ENCODE data around the gene SELENOH.

The SELENOH gene

DNA sequence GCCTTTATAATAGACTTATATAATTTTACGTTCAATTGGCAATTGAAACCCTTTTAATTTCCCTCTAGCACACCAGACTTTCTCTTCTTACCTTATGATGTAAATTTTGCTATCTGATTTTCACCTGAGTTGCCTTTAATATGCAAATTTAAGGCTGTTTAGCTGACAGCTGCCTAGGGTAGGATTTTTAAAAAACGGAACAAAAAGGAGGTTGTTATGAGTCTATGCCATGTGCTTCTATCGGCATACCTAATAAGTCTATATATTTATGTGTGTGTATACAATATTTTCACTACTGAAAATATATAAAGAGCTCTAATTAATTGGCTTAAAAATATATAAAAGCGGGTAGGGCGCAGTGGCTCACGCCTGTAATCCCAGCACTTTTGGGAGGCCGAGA lies 11.8 kb upstream of the SELENOH start:
- no peak for TF ChIP-seq CTCF (IDR thresholded peaks at IDR 0.05; ENCODE audit: low read depth, low read length)
- no peak for DNase-seq (ENCODE audit: extremely low read depth, low read depth)

GRCh38 chr11:57732661-57733060 lies 8.6 kb upstream of the SELENOH start:
- TF ChIP-seq CTCF (IDR thresholded peaks at IDR 0.05; ENCODE audit: low read depth, low read length), result no peak

GRCh38 chr11:57735619-57736298 lies 5.5 kb upstream of the SELENOH start:
- no peak for TF ChIP-seq CTCF (IDR thresholded peaks at IDR 0.05; ENCODE audit: low read depth, low read length)
- no peak for DNase-seq (ENCODE audit: extremely low read depth, low read depth)

More at GRCh38 chr11:57732661-57733060, 8.6 kb upstream of the SELENOH start:
- no peak for DNase-seq (ENCODE audit: extremely low read depth, low read depth)

- DNase-seq (ENCODE audit: extremely low read depth, low read depth), result no peak
Observed at GRCh38 chr11:57742087-57742452, 779 bp downstream of the SELENOH start.

GRCh38 chr11:57744357-57744756 lies 3.1 kb downstream of the SELENOH start:
- TF ChIP-seq CTCF (IDR thresholded peaks at IDR 0.05; ENCODE audit: low read depth, low read length), result no peak

More at GRCh38 chr11:57742087-57742452, 779 bp downstream of the SELENOH start:
- TF ChIP-seq CTCF (IDR thresholded peaks at IDR 0.05; ENCODE audit: low read depth, low read length), result no peak

GRCh38 chr11:57745206-57745605 lies 3.9 kb downstream of the SELENOH start:
- no peak for TF ChIP-seq CTCF (IDR thresholded peaks at IDR 0.05; ENCODE audit: low read depth, low read length)

More at GRCh38 chr11:57744357-57744756, 3.1 kb downstream of the SELENOH start:
- DNase-seq (ENCODE audit: extremely low read depth, low read depth), result no peak

DNA sequence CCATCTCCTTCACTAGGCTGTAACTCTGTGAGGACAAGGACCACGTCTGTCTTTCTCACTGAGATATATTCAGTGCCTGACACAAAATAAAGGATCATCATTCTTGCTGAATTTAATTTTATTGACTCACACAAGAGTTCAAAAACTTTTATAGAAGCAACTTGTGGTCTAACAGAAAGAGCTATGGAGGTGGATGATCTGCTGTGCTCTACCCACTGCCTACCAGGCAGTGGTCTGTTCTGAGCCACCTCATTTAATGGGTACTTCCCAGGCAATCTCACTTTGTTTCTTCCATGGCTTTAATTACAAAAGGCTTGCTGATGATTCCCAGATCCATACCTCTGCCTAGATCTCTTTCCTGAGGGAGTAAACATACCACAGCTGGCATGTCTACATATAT lies 5.6 kb downstream of the SELENOH start:
- TF ChIP-seq CTCF (IDR thresholded peaks at IDR 0.05; ENCODE audit: low read depth, low read length), result no peak
- DNase-seq (ENCODE audit: extremely low read depth, low read depth), result no peak

More at GRCh38 chr11:57745206-57745605, 3.9 kb downstream of the SELENOH start:
- DNase-seq (ENCODE audit: extremely low read depth, low read depth), result no peak
